Measurements from ENCODE around the gene PDE4D. TPM values are rescaled to one million over a fixed set of nuclear protein-coding genes. Genes with fewer than 3 reads are reported as not detected.

Gene PDE4D
- total RNA-seq, 1 experiment from 2014 or later, result 2.1 TPM

DNA sequence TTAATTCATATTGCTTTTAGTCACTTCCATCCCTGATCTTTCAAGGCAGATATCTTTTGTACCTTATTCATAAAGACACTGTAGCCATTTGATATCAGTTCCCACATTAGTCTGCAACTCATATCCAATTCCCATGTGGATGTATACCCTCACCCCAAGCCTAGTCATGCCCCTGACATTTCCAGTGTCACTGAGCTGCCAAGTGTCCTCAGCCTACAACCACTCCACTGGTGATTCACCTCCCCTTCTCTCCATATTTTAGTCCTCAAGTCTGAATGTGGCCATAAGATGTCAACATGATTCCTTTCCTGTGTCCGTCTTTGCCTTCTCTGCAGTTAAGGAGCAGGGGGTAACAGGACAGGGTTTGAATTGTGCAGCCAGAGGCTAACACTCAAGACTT is 963.8 kb downstream of the PDE4D start:
- H3K4me1 Mint-ChIP-seq, result peaks cover 34 to 36% of the 10 kb centered on the region in 2 experiments
- H3K9me3 Mint-ChIP-seq, result no peaks in the 10 kb centered on the region
- WGBS (ENCODE audit: extremely low coverage, insufficient read length, low lambda C conversion rate), result no CpG with 5 or more reads among the region's 1 CpG

More for the DNA sequence above, 963.8 kb downstream of the PDE4D start:
- H2AK5ac ChIP-seq (ENCODE audit: insufficient read length, low read length), result no peak overlapping the region
- no peak overlapping the region for H4K8ac ChIP-seq (replicated peaks; ENCODE audit: insufficient read length, low read depth, low read length)
- H3K36me3 Mint-ChIP-seq (ENCODE audit: insufficient read depth in 1 of 3, low read depth in 3 of 3), result no peaks in the 10 kb centered on the region
- H3K9me3 ChIP-seq (ENCODE audit: control insufficient read depth, low read depth, low read length), result no peaks in the 10 kb centered on the region
- no peaks in the 10 kb centered on the region for H3K79me2 ChIP-seq (ENCODE audit: insufficient read depth, low read length)
- H2BK5ac ChIP-seq (ENCODE audit: insufficient read length, low read length), result no peak overlapping the region
- H3K14ac ChIP-seq (ENCODE audit: insufficient read depth, low read length), result no peak overlapping the region
- H3K4me2 ChIP-seq (ENCODE audit: insufficient read depth, insufficient read length, low read length), result no peak overlapping the region
- no peak overlapping the region for H2BK20ac ChIP-seq (ENCODE audit: low read depth, low read length, poor library complexity, severe bottlenecking)
- peaks cover 7% of the 10 kb centered on the region for H3K4me1 ChIP-seq (ENCODE audit: insufficient read depth, low read length)
- no peak overlapping the region for H2BK120ac ChIP-seq (ENCODE audit: low read depth, low read length, poor library complexity, severe bottlenecking)
- no peaks in the 10 kb centered on the region for H3K79me1 ChIP-seq (ENCODE audit: insufficient read depth, low read depth, low read length, poor library complexity, severe bottlenecking)
- H3K27me3 Mint-ChIP-seq (ENCODE audit: low read depth), result peaks cover 7% of the 10 kb centered on the region
- no peak overlapping the region for H3K18ac ChIP-seq (ENCODE audit: insufficient read length, low read depth, low read length)
- H4K5ac ChIP-seq (ENCODE audit: insufficient read length, low read depth, low read length), result no peak overlapping the region
- H3K4ac ChIP-seq (ENCODE audit: low read depth, low read length), result no peak overlapping the region
- H3K27ac ChIP-seq (ENCODE audit: insufficient read length, low read depth, low read length), result no peak overlapping the region
- no peak overlapping the region for H3K27ac Mint-ChIP-seq
- H4K20me1 ChIP-seq (ENCODE audit: control insufficient read depth, insufficient read depth, insufficient read length), result no peaks in the 10 kb centered on the region
- no peak overlapping the region for H3K4me3 Mint-ChIP-seq
- no peak overlapping the region for H2AFZ ChIP-seq (ENCODE audit: low read length)
- no peak overlapping the region for H2BK15ac ChIP-seq (ENCODE audit: low read depth, low read length)
- no peak overlapping the region for H2BK12ac ChIP-seq (ENCODE audit: insufficient read length, low read depth, low read length)
- H3K27me3 ChIP-seq (ENCODE audit: insufficient read depth, low read length), result no peaks in the 10 kb centered on the region
- TF ChIP-seq, protein P1, sequence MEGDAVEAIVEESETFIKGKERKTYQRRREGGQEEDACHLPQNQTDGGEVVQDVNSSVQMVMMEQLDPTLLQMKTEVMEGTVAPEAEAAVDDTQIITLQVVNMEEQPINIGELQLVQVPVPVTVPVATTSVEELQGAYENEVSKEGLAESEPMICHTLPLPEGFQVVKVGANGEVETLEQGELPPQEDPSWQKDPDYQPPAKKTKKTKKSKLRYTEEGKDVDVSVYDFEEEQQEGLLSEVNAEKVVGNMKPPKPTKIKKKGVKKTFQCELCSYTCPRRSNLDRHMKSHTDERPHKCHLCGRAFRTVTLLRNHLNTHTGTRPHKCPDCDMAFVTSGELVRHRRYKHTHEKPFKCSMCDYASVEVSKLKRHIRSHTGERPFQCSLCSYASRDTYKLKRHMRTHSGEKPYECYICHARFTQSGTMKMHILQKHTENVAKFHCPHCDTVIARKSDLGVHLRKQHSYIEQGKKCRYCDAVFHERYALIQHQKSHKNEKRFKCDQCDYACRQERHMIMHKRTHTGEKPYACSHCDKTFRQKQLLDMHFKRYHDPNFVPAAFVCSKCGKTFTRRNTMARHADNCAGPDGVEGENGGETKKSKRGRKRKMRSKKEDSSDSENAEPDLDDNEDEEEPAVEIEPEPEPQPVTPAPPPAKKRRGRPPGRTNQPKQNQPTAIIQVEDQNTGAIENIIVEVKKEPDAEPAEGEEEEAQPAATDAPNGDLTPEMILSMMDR (conservative IDR thresholded peaks at IDR 0.05), result no peak
- H3K56ac ChIP-seq (ENCODE audit: insufficient read length, low read depth, low read length), result no peak overlapping the region
- H3T11ph ChIP-seq (ENCODE audit: low read length), result no peak overlapping the region
- DNase-seq, result no peak
- no peak overlapping the region for H4K91ac ChIP-seq (ENCODE audit: insufficient read length, low read depth, low read length)
- no peaks in the 10 kb centered on the region for H3K23me2 ChIP-seq (ENCODE audit: insufficient read length, low read depth, low read length, poor library complexity, severe bottlenecking)
- no peak overlapping the region for H3K9ac ChIP-seq (ENCODE audit: extremely low read depth, insufficient read length, low read length)
- H3K23ac ChIP-seq (ENCODE audit: insufficient read length, low read depth, low read length), result no peak overlapping the region
